ENCODE measurements around the gene CTNNA3. TPM values are rescaled to one million over a fixed set of nuclear protein-coding genes. Genes with fewer than 3 reads are reported as not detected.

CTNNA3 gene
- total RNA-seq, 1 experiment from 2014 or later, result 0.85 TPM

DNA sequence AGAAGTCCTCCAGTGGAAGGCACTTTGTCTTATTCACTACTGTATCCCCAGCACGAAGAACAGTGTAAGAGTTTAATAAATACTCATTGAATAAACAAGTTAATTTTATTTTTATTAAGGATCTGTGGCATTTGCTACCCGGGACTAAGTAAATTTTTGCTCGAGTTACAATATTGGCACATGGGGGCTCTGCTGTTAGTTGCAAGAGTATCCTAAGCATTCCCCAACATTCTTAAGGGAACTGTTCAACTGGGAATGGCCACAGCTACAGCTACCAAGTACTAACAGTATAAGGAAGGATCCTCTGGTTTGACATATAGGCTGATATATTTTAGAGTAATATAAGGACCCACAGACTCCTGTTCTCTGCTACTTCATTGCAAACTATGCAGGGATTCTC lies 778.9 kb downstream of the CTNNA3 start:
- in situ Hi-C loops (cut with HindIII; ENCODE audit: low pct_unique_long_range_greater_than_20kb, low sequenced_read_pairs), result no loop called here
- TF ChIP-seq SIN3A (IDR thresholded peaks at IDR 0.05; ENCODE audit: borderline replicate concordance, insufficient read depth, low read depth, low read length) (no peak), POLR2AphosphoS5 (IDR thresholded peaks at IDR 0.05; ENCODE audit: low read depth, low read length) (no peak), TCF7L2 (IDR thresholded peaks at IDR 0.05; ENCODE audit: low read depth, low read length) (no peak)
- TF ChIP-seq, protein P1, sequence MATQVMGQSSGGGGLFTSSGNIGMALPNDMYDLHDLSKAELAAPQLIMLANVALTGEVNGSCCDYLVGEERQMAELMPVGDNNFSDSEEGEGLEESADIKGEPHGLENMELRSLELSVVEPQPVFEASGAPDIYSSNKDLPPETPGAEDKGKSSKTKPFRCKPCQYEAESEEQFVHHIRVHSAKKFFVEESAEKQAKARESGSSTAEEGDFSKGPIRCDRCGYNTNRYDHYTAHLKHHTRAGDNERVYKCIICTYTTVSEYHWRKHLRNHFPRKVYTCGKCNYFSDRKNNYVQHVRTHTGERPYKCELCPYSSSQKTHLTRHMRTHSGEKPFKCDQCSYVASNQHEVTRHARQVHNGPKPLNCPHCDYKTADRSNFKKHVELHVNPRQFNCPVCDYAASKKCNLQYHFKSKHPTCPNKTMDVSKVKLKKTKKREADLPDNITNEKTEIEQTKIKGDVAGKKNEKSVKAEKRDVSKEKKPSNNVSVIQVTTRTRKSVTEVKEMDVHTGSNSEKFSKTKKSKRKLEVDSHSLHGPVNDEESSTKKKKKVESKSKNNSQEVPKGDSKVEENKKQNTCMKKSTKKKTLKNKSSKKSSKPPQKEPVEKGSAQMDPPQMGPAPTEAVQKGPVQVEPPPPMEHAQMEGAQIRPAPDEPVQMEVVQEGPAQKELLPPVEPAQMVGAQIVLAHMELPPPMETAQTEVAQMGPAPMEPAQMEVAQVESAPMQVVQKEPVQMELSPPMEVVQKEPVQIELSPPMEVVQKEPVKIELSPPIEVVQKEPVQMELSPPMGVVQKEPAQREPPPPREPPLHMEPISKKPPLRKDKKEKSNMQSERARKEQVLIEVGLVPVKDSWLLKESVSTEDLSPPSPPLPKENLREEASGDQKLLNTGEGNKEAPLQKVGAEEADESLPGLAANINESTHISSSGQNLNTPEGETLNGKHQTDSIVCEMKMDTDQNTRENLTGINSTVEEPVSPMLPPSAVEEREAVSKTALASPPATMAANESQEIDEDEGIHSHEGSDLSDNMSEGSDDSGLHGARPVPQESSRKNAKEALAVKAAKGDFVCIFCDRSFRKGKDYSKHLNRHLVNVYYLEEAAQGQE (IDR thresholded peaks at IDR 0.05; ENCODE audit: insufficient read depth in 1 of 2, low read depth in 2 of 2, low read length in 1 of 2), result no peak
- TF ChIP-seq, protein P2, sequence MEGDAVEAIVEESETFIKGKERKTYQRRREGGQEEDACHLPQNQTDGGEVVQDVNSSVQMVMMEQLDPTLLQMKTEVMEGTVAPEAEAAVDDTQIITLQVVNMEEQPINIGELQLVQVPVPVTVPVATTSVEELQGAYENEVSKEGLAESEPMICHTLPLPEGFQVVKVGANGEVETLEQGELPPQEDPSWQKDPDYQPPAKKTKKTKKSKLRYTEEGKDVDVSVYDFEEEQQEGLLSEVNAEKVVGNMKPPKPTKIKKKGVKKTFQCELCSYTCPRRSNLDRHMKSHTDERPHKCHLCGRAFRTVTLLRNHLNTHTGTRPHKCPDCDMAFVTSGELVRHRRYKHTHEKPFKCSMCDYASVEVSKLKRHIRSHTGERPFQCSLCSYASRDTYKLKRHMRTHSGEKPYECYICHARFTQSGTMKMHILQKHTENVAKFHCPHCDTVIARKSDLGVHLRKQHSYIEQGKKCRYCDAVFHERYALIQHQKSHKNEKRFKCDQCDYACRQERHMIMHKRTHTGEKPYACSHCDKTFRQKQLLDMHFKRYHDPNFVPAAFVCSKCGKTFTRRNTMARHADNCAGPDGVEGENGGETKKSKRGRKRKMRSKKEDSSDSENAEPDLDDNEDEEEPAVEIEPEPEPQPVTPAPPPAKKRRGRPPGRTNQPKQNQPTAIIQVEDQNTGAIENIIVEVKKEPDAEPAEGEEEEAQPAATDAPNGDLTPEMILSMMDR (IDR thresholded peaks at IDR 0.05), result no peak; the same call in 1 of the 2 replicates
- CTCF ChIA-PET, result no interaction called here
- Histone ChIP-seq H3K4me3 (ENCODE audit: low read depth in 2 of 2, low read length in 2 of 2) (no peak overlapping the region), H3K27me3 (ENCODE audit: control insufficient read depth, insufficient read depth, low read length) (no peaks in the 10 kb centered on the region), H3K36me3 (ENCODE audit: control insufficient read depth, insufficient read depth, low read length) (no peaks in the 10 kb centered on the region), H3K4me1 (ENCODE audit: control insufficient read depth, insufficient read depth, low read length) (no peaks in the 10 kb centered on the region), H3K27ac (ENCODE audit: low read length) (no peak overlapping the region), H3K9me3 (ENCODE audit: control insufficient read depth, insufficient read depth, low read depth, low read length) (no peaks in the 10 kb centered on the region)
- ATAC-seq (no peak), DNase-seq (ENCODE audit: low read depth, low spot score) (no peak)
- intact Hi-C loops (cut with micrococcal nuclease; ENCODE audit: unreplicated experiment), result no loop called here
- POLR2A ChIA-PET, result interaction anchor here (0.6 kb wide), 1 partner anchor 89 kb away, joined by 3 read pairs; no protein-coding TSS in a partner anchor
- BruUV-seq (replicated peaks), result no TSS peak

DNA sequence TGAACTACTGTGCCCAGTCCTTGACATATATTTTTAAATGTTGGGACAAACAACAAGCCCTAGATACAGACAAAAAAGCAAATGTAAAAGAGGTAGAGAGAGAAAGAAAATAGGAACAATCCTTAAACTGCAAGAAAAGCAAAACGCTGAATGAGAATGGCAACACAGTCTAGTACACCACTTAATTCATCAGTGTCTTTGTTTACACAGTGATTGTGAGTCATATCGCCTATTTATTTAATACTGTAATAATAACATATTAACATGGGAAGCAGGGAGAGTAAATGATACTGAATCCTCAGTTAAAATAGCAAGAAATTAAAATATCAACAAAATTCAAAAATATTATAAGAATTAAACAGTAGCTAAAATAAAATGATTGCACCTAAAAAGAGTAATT lies 780.0 kb downstream of the CTNNA3 start:
- TF ChIP-seq, protein P1 (IDR thresholded peaks at IDR 0.05; ENCODE audit: insufficient read depth in 1 of 2, low read depth in 2 of 2, low read length in 1 of 2), result no peak
- TF ChIP-seq, protein P2 (IDR thresholded peaks at IDR 0.05), result no peak
- TF ChIP-seq POLR2AphosphoS5 (IDR thresholded peaks at IDR 0.05; ENCODE audit: low read depth, low read length) (no peak), SIN3A (IDR thresholded peaks at IDR 0.05; ENCODE audit: borderline replicate concordance, insufficient read depth, low read depth, low read length) (no peak), TCF7L2 (IDR thresholded peaks at IDR 0.05; ENCODE audit: low read depth, low read length) (no peak)
- Histone ChIP-seq H3K27ac (ENCODE audit: low read length) (no peak overlapping the region), H3K4me3 (ENCODE audit: low read depth in 2 of 2, low read length in 2 of 2) (no peak overlapping the region), H3K9me3 (ENCODE audit: control insufficient read depth, insufficient read depth, low read depth, low read length) (no peaks in the 10 kb centered on the region), H3K36me3 (ENCODE audit: control insufficient read depth, insufficient read depth, low read length) (no peaks in the 10 kb centered on the region), H3K27me3 (ENCODE audit: control insufficient read depth, insufficient read depth, low read length) (no peaks in the 10 kb centered on the region), H3K4me1 (ENCODE audit: control insufficient read depth, insufficient read depth, low read length) (no peaks in the 10 kb centered on the region)
- in situ Hi-C loops (cut with HindIII; ENCODE audit: low pct_unique_long_range_greater_than_20kb, low sequenced_read_pairs), result no loop called here
- ChIA-PET POLR2A (no interaction called here), CTCF (no interaction called here)
- intact Hi-C loops (cut with micrococcal nuclease; ENCODE audit: unreplicated experiment), result no loop called here
- ATAC-seq (no peak), DNase-seq (ENCODE audit: low read depth, low spot score) (no peak)
- no TSS peak for BruUV-seq (replicated peaks)
